Stimulated activated CD8-positive, alpha-beta memory T cell treated with anti-CD3 and anti-CD28 coated beads, Interleukin-7, amount 100 ng/mL, for 48 hours (primary cell): ENCODE results near the gene TUBB3.
"Not testable (repeated sequence)": the region's sequence is repeated elsewhere in the genome, so short reads cannot be mapped to it uniquely, and the experiment has no call there.

ENCODE experiments used
- DNase-seq, 2 donors: peaks; one replicate each; pipeline ENCODE4 v3.0.0-alpha.2; 2020; ENCODE audit warnings: low read depth in 1 of 2; ENCODE audit errors: extremely low read depth in 1 of 2

Gene TUBB3

GRCh38 chr16:89917773-89918452 is 5.2 kb upstream of the TUBB3 start:
- DNase-seq: peak; percentile 71 to 75

GRCh38 chr16:89918453-89919347 is 4.4 kb upstream of the TUBB3 start, which contains the start of gene MC1R:
MC1R (plus strand) TSS chr16:89918862; CDS start chr16:89919259, 397 bp downstream.
- no peak for DNase-seq

DNA sequence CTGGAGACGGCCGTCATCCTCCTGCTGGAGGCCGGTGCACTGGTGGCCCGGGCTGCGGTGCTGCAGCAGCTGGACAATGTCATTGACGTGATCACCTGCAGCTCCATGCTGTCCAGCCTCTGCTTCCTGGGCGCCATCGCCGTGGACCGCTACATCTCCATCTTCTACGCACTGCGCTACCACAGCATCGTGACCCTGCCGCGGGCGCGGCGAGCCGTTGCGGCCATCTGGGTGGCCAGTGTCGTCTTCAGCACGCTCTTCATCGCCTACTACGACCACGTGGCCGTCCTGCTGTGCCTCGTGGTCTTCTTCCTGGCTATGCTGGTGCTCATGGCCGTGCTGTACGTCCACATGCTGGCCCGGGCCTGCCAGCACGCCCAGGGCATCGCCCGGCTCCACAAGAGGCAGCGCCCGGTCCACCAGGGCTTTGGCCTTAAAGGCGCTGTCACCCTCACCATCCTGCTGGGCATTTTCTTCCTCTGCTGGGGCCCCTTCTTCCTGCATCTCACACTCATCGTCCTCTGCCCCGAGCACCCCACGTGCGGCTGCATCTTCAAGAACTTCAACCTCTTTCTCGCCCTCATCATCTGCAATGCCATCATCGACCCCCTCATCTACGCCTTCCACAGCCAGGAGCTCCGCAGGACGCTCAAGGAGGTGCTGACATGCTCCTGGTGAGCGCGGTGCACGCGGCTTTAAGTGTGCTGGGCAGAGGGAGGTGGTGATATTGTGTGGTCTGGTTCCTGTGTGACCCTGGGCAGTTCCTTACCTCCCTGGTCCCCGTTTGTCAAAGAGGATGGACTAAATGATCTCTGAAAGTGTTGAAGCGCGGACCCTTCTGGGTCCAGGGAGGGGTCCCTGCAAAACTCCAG is 3.4 kb upstream of the TUBB3 start:
- no peak for DNase-seq

DNA sequence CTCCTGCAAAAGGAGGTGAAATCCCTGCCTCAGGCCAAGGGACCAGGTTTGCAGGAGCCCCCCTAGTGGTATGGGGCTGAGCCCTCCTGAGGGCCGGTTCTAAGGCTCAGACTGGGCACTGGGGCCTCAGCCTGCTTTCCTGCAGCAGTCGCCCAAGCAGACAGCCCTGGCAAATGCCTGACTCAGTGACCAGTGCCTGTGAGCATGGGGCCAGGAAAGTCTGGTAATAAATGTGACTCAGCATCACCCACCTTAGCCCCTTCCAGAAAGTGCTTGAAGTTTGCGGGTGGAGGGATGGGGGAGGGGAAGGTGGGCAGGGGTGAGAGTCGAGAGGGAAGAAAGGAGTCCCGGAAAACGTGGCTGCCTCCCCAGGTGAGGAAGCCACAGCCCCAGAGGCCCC is 2.4 kb upstream of the TUBB3 start:
- no peak for DNase-seq

DNA sequence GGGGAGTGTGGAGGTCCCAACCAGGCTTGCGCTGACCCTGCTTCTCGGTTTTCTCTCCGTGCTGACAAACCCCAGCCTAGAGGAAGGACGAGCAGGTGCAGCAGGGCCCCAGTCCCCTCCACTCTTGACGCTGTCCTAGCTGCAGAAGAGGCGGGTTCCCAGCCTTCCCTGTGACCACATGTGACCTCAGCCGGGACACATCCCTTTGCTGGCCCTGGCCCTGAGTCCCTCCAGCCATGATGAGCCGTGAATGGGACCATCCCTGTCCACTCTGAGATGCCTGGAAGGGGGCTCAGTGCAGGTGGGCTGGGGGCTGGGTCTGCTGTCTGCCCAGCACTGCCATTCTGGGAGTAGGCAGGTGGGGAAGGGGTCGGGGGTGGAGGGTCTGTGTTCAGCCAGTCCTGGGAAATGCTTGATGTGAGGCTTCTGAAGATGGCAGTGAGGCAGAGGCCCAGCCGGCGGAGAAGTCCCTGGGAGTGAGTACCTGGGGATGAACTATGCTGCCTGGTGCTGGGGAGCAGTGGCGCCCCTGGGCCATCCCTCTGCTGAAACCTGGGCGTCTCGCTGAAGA is 1.9 kb upstream of the TUBB3 start:
- DNase-seq: no peak

DNA sequence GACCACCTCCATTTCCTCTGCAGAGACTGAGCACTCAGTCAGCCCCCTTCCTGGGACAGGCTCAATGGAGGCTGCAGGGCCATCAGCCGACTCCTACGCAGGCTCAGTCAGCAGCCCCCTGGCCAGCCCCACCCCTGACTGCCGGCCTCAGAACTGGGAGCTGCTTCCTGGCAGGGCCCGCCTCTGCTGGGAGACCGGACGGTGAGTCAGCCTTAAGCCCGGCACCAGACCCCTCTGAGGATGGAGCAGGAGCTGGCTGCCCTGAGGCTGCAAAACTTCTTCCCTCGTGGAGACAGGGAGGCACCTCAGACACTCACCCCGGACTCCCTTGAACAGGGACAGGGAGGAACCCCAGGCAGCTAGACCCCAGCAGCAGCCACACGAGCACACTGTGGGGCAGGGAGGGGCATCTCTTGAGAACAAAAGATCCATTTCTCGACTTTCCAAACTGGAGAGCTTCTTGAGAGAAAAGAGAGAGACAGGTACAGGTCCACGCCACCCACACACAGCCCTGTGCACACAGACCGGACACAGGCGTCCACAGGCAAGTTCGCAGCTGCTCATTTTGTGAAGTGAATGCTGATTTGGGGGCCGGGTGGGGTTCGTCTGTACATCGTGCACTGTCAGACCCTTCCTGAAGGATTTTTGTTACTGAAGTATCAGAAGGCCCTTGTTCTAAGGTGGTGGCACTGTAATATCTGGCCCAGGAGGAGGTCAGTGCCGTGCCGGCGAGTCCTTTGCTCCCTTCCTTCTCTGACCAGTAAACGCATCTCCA is 1.3 kb upstream of the TUBB3 start:
- DNase-seq: no peak

- no peak for DNase-seq
Measured at GRCh38 chr16:89922477-89922883, 662 bp upstream of the TUBB3 start.

DNA sequence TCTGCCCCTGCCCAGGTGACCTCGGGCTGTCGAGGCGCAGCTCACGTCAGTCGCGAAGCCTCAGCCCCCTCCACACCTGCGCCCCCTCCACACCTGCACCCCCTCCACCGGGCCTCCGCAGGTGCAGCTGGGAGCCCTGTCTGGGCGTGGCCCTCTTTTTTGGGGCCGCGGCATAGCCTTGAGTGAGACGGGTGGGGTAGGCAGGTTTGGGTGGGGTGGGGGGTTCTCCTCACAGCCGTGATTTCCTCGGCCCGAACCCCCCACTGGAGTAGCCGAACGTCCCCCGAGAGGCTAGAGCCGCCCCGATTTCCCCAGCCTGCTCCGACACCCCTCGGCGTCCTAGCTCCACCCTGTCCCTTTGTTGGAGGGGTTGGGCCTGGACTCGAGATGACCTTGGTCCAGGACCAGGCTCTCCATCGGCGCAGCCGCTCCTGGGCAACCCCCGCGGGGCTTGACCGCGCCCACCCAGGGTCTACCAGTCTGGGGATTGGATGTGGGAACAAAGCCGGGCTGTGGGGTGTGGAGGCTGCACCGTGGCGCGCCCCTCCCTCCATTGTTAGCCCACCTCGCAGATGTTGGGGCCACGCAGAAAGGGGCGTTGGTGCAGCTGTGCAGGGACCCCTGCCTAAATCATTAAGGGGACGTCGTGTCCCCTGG is 626 bp downstream of the TUBB3 start:
- no peak for DNase-seq

DNA sequence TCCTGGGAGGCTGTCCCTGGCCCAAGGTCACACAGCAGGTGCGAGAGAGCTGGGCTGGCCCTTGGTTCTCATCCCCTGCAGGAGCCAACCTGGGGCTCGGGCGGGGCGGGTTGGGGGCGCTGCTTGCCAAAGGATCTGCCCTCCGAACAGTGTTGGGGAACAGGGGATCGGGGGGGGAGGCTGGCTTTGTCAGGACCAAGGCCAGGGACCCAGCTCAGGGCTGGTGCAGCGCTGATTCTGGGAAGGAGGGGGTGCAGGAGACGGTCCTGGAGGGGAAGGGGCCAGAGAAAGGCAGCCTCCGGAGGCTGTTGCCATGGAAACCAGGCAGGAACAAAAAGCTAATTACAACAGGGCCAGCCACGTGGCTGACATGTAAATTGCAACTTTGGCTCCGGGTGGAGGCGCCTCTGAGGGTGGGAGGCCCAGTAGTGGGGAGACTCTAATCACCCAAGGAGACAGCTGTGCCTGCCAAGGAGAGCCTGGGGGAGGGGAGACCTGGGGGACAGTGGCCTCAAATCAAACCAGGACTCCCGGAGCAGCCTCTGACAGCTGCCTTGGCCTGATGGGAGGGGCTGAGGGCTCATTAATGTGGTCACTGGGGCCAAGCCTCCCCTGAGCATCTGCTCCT is 1.3 kb downstream of the TUBB3 start:
- DNase-seq: no peak

GRCh38 chr16:89924925-89925307 is 1.8 kb downstream of the TUBB3 start:
- no peak for DNase-seq

- no peak for DNase-seq
Measured at GRCh38 chr16:89925596-89926079, 2.5 kb downstream of the TUBB3 start.

- DNase-seq: no peak
Measured at GRCh38 chr16:89931305-89931896, 8.3 kb downstream of the TUBB3 start.

DNA sequence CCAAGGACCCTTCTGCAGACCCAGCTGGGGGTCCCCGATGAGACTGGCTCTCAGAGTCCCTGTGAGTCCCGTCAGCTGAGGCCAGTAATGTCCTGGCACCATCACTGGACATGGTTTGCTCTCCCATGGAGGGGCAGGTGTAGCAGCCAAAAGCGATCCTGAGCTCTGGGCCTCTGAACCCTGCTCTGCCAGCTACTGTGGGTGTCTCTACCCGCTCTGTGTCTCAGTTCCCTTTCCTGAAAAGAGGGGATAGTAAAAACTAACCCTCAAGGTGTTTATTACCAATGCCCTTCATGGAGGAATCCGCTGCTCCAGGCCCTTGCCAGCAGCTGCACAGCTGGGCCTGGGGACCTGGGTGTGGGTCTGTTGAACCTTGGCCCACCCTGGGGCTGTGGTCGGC is 8.8 kb downstream of the TUBB3 start:
- no peak for DNase-seq

GRCh38 chr16:89934019-89934418 is 10.9 kb downstream of the TUBB3 start:
- not testable (repeated sequence) for DNase-seq

GRCh38 chr16:89934611-89935553 is 11.7 kb downstream of the TUBB3 start:
- no peak for DNase-seq

DNA sequence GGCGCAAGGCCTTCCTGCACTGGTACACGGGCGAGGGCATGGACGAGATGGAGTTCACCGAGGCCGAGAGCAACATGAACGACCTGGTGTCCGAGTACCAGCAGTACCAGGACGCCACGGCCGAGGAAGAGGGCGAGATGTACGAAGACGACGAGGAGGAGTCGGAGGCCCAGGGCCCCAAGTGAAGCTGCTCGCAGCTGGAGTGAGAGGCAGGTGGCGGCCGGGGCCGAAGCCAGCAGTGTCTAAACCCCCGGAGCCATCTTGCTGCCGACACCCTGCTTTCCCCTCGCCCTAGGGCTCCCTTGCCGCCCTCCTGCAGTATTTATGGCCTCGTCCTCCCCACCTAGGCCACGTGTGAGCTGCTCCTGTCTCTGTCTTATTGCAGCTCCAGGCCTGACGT is 12.5 kb downstream of the TUBB3 start:
- DNase-seq: not testable (repeated sequence)

DNA sequence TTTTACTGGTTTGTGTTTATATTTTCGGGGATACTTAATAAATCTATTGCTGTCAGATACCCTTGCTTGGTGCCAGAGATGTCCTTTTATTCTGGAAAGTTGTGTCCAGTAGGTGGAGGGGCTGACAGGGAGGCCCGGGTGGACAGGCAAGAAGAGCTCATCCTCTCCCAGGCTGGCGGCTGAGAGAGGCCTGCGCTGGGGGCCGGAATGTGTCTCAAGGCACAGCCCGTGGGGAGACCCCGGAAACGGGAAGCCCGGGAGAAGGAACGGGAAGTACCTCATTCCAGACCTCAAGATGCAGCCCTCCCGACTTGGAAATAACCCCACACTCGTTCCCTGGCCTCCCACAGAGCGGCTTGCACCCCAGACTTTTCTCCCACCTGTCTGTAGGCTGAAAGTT is 12.9 kb downstream of the TUBB3 start:
- DNase-seq: no peak
